GM10266 (cell line): Measurements from ENCODE around the gene HSPBAP1.
"Not testable (repeated sequence)": the region's sequence is repeated elsewhere in the genome, so short reads cannot be mapped to it uniquely, and the experiment has no call there.

Experiments used
- DNase-seq: peaks from one replicate; pipeline ENCODE4 v3.0.0; 2012; ENCODE audit errors: extremely low spot score
- CTCF ChIP-seq: IDR thresholded peaks from 2 replicates; pipeline ENCODE4 v1.5.1; 2012; ENCODE audit warnings: mild to moderate bottlenecking, low read depth; ENCODE audit not compliant: control insufficient read depth, insufficient read depth; ENCODE audit errors: missing control alignments

Gene HSPBAP1

GRCh38 chr3:122725106-122725505 lies 68.5 kb downstream of the HSPBAP1 start:
- TF ChIP-seq CTCF, result no peak
- no peak for DNase-seq

GRCh38 chr3:122719273-122719921 lies 74.2 kb downstream of the HSPBAP1 start:
- DNase-seq, result no peak
- TF ChIP-seq CTCF, result no peak

- no peak for DNase-seq
- TF ChIP-seq CTCF, result no peak
Observed at GRCh38 chr3:122716667-122717066, 77.0 kb downstream of the HSPBAP1 start.

GRCh38 chr3:122714273-122714672 lies 79.4 kb downstream of the HSPBAP1 start:
- no peak for TF ChIP-seq CTCF
- DNase-seq, result no peak

GRCh38 chr3:122710616-122711251 lies 82.9 kb downstream of the HSPBAP1 start:
- not testable (repeated sequence) for DNase-seq

- DNase-seq, result no peak
- TF ChIP-seq CTCF, result no peak
Observed at GRCh38 chr3:122705379-122705778, 88.3 kb downstream of the HSPBAP1 start.

GRCh38 chr3:122700193-122700592 lies 93.4 kb downstream of the HSPBAP1 start:
- no peak for TF ChIP-seq CTCF
- DNase-seq, result no peak
